Esophagus squamous epithelium (tissue), 4 donors: ENCODE results near the gene ROR2.

Experiments
- POLR2A ChIP-seq, 4 donors: fragments of 450-650 bp; IDR thresholded peaks; one replicate each; pipeline ENCODE4 v1.6.1; 2017; ENCODE audit warnings: antibody characterized with exemption in 4 of 4, mild to moderate bottlenecking in 4 of 4, moderate library complexity in 3 of 4
- TF ChIP-seq, protein P1 (sequence below), 6 experiments: fragments of 450-650 bp in 4 of 6; fragments of 200-600 bp in 2 of 6; sonication (generic) in 2 of 6; IDR thresholded peaks; one replicate each; pipeline ENCODE4 v1.5.1; 2016 to 2019; ENCODE audit warnings: antibody characterized with exemption in 6 of 6, mild to moderate bottlenecking in 4 of 6, moderate library complexity in 4 of 6

DNA sequence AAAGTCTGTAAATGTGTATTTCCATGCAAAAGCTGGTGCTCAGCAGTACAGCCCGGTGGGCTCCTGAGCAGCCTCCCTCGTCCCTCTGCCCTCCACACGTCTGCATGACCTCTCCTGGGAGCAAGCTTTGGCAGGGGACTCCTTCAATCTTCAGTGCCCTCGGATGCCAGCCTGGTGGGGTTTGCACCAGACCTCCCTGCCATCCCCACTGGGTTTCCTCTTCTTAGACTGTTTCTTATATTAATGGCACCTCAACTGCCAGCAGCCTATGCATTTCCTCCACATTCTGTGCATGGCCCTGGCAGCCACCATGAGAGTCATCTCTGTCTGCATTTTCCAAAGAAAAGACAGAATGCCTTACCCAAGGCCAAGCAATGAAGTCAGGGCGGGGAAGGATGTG, 108.4 kb downstream of the ROR2 start:
- TF ChIP-seq, protein P1, sequence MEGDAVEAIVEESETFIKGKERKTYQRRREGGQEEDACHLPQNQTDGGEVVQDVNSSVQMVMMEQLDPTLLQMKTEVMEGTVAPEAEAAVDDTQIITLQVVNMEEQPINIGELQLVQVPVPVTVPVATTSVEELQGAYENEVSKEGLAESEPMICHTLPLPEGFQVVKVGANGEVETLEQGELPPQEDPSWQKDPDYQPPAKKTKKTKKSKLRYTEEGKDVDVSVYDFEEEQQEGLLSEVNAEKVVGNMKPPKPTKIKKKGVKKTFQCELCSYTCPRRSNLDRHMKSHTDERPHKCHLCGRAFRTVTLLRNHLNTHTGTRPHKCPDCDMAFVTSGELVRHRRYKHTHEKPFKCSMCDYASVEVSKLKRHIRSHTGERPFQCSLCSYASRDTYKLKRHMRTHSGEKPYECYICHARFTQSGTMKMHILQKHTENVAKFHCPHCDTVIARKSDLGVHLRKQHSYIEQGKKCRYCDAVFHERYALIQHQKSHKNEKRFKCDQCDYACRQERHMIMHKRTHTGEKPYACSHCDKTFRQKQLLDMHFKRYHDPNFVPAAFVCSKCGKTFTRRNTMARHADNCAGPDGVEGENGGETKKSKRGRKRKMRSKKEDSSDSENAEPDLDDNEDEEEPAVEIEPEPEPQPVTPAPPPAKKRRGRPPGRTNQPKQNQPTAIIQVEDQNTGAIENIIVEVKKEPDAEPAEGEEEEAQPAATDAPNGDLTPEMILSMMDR (IDR thresholded peaks at IDR 0.05) = no peak
- no peak for TF ChIP-seq POLR2A (IDR thresholded peaks at IDR 0.05)
